ENCODE measurements around the gene MBD3.

The MBD3 gene

GRCh38 chr19:1599460-1599846 lies 6.8 kb upstream of the MBD3 start:
- no peak for ATAC-seq
- TF ChIP-seq PPARA (CRISPR knock-in tag; IDR thresholded peaks at IDR 0.05; ENCODE audit: borderline replicate concordance) (no peak), ZNF70 (CRISPR knock-in tag; IDR thresholded peaks at IDR 0.05) (no peak), ZFP3 (CRISPR knock-in tag; IDR thresholded peaks at IDR 0.05) (no peak), ZNF8 (CRISPR knock-in tag; IDR thresholded peaks at IDR 0.05) (no peak), TSHZ2 (CRISPR knock-in tag; IDR thresholded peaks at IDR 0.05) (no peak), CSDC2 (CRISPR knock-in tag; IDR thresholded peaks at IDR 0.05) (no peak), OSR1 (CRISPR knock-in tag; IDR thresholded peaks at IDR 0.05) (no peak), ARNTL (CRISPR knock-in tag; IDR thresholded peaks at IDR 0.05; ENCODE audit: borderline replicate concordance, low read depth) (no peak), RARB (CRISPR knock-in tag; IDR thresholded peaks at IDR 0.05) (no peak), SNAI2 (CRISPR knock-in tag; IDR thresholded peaks at IDR 0.05) (no peak), ESRRG (CRISPR knock-in tag; IDR thresholded peaks at IDR 0.05) (no peak), ISL1 (CRISPR knock-in tag; IDR thresholded peaks at IDR 0.05) (no peak), ZFP30 (CRISPR knock-in tag; IDR thresholded peaks at IDR 0.05) (no peak), ZNF565 (CRISPR knock-in tag; conservative IDR thresholded peaks at IDR 0.05; ENCODE audit: low read depth) (no peak), BACH2 (CRISPR knock-in tag; IDR thresholded peaks at IDR 0.05; ENCODE audit: borderline replicate concordance) (no peak)
- TF ChIP-seq, protein P1, sequence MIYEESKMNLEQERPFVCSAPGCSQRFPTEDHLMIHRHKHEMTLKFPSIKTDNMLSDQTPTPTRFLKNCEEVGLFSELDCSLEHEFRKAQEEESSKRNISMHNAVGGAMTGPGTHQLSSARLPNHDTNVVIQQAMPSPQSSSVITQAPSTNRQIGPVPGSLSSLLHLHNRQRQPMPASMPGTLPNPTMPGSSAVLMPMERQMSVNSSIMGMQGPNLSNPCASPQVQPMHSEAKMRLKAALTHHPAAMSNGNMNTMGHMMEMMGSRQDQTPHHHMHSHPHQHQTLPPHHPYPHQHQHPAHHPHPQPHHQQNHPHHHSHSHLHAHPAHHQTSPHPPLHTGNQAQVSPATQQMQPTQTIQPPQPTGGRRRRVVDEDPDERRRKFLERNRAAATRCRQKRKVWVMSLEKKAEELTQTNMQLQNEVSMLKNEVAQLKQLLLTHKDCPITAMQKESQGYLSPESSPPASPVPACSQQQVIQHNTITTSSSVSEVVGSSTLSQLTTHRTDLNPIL (CRISPR knock-in tag; IDR thresholded peaks at IDR 0.05; ENCODE audit: low read depth), result no peak
- TF ChIP-seq, protein P2, sequence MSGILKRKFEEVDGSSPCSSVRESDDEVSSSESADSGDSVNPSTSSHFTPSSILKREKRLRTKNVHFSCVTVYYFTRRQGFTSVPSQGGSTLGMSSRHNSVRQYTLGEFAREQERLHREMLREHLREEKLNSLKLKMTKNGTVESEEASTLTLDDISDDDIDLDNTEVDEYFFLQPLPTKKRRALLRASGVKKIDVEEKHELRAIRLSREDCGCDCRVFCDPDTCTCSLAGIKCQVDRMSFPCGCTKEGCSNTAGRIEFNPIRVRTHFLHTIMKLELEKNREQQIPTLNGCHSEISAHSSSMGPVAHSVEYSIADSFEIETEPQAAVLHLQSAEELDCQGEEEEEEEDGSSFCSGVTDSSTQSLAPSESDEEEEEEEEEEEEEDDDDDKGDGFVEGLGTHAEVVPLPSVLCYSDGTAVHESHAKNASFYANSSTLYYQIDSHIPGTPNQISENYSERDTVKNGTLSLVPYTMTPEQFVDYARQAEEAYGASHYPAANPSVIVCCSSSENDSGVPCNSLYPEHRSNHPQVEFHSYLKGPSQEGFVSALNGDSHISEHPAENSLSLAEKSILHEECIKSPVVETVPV (CRISPR knock-in tag; IDR thresholded peaks at IDR 0.05), result no peak
- TF ChIP-seq, protein P3, sequence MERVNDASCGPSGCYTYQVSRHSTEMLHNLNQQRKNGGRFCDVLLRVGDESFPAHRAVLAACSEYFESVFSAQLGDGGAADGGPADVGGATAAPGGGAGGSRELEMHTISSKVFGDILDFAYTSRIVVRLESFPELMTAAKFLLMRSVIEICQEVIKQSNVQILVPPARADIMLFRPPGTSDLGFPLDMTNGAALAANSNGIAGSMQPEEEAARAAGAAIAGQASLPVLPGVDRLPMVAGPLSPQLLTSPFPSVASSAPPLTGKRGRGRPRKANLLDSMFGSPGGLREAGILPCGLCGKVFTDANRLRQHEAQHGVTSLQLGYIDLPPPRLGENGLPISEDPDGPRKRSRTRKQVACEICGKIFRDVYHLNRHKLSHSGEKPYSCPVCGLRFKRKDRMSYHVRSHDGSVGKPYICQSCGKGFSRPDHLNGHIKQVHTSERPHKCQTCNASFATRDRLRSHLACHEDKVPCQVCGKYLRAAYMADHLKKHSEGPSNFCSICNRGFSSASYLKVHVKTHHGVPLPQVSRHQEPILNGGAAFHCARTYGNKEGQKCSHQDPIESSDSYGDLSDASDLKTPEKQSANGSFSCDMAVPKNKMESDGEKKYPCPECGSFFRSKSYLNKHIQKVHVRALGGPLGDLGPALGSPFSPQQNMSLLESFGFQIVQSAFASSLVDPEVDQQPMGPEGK (CRISPR knock-in tag; IDR thresholded peaks at IDR 0.05; ENCODE audit: borderline replicate concordance), result no peak

- ATAC-seq, result no peak
- no peak for TF ChIP-seq ZFP30 (CRISPR knock-in tag; IDR thresholded peaks at IDR 0.05)
- TF ChIP-seq, protein P1 (CRISPR knock-in tag; IDR thresholded peaks at IDR 0.05; ENCODE audit: low read depth), result no peak
Measured at GRCh38 chr19:1598777-1599459, 6.3 kb upstream of the MBD3 start.

GRCh38 chr19:1593501-1593772 lies 772 bp upstream of the MBD3 start:
- no peak for ATAC-seq
- TF ChIP-seq SNAI2 (CRISPR knock-in tag; IDR thresholded peaks at IDR 0.05) (no peak), ESRRG (CRISPR knock-in tag; IDR thresholded peaks at IDR 0.05) (no peak), RARB (CRISPR knock-in tag; IDR thresholded peaks at IDR 0.05) (no peak), ZC3H10 (CRISPR knock-in tag; IDR thresholded peaks at IDR 0.05) (no peak), ZNF70 (CRISPR knock-in tag; IDR thresholded peaks at IDR 0.05) (no peak), PPARA (CRISPR knock-in tag; IDR thresholded peaks at IDR 0.05; ENCODE audit: borderline replicate concordance) (no peak), ISL1 (CRISPR knock-in tag; IDR thresholded peaks at IDR 0.05) (no peak), POU6F1 (CRISPR knock-in tag; IDR thresholded peaks at IDR 0.05; ENCODE audit: borderline replicate concordance, low read depth) (no peak), TSHZ2 (CRISPR knock-in tag; IDR thresholded peaks at IDR 0.05) (no peak), TCF4 (CRISPR knock-in tag; IDR thresholded peaks at IDR 0.05; ENCODE audit: borderline replicate concordance) (no peak), ZNF8 (CRISPR knock-in tag; IDR thresholded peaks at IDR 0.05) (no peak), ARNTL (CRISPR knock-in tag; IDR thresholded peaks at IDR 0.05; ENCODE audit: borderline replicate concordance, low read depth) (no peak)
- TF ChIP-seq, protein P3 (CRISPR knock-in tag; IDR thresholded peaks at IDR 0.05; ENCODE audit: borderline replicate concordance), result no peak
